ENCODE data around the gene IFT122. TPM values are rescaled to one million over a fixed set of nuclear protein-coding genes. Genes with fewer than 3 reads are reported as not detected.

The IFT122 gene
- total RNA-seq, 1 donor from 2014 or later, result 22.5 TPM

Other genes with a start within 250 kb of the IFT122 start
- gene COPG1, start 190.6 kb upstream of the IFT122 start, total RNA-seq, result 179 and 191 TPM in 2 replicates
- gene HMCES, start 161.4 kb upstream of the IFT122 start, total RNA-seq, result 50.8 and 52.6 TPM in 2 replicates
- gene EFCAB12, start 11.6 kb upstream of the IFT122 start, total RNA-seq, result 0.39 and 0.43 TPM in 2 replicates
- gene MBD4, start 276 bp upstream of the IFT122 start, total RNA-seq, result 44.4 and 49.0 TPM in 2 replicates
- gene RHO, start 88.4 kb downstream of the IFT122 start, total RNA-seq, result not detected in 2 replicates
- gene H1-8, start 103.0 kb downstream of the IFT122 start, total RNA-seq, result not detected in 2 replicates
- gene PLXND1, start 166.5 kb downstream of the IFT122 start, total RNA-seq, result 0.89 and 1.6 TPM in 2 replicates